NCI-H82 (cell line): ENCODE data around the gene HCN3.
"Not testable (repeated sequence)": the region's sequence is repeated elsewhere in the genome, so short reads cannot be mapped to it uniquely, and the experiment has no call there.

Experiments
- DNase-seq: peaks from one replicate; lab custom pipeline; 2025; lab: John Stamatoyannopoulos, UW

HCN3 gene

DNA sequence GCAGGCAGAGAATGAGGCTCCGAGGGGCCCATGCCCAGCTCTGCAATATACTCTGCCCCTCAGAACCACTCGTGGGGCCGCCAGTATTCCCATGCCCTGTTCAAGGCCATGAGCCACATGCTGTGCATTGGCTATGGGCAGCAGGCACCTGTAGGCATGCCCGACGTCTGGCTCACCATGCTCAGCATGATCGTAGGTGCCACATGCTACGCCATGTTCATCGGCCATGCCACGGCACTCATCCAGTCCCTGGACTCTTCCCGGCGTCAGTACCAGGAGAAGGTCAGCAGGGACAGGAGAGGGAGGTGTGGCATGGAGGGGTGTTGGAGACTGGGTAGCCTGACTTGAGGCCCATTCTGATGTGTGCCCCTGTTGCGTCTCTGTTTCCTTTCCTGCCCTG lies 7.2 kb downstream of the HCN3 start:
- no peak for DNase-seq

- DNase-seq: no peak
Observed at GRCh38 chr1:155285063-155285462, 7.8 kb downstream of the HCN3 start.

DNA sequence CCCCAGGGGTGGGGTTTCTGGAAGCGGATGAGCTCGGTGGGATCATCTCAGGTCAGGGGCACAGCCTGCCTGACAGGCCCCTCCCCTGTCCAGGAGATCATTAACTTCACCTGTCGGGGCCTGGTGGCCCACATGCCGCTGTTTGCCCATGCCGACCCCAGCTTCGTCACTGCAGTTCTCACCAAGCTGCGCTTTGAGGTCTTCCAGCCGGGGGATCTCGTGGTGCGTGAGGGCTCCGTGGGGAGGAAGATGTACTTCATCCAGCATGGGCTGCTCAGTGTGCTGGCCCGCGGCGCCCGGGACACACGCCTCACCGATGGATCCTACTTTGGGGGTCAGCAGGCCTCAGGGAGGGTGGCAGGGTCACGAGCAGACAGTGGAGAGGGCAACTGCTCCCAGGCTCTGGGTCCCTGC lies 8.4 kb downstream of the HCN3 start:
- no peak for DNase-seq

GRCh38 chr1:155286544-155286943 lies 9.3 kb downstream of the HCN3 start:
- DNase-seq: no peak

GRCh38 chr1:155287987-155288543 lies 10.8 kb downstream of the HCN3 start:
- no peak for DNase-seq

GRCh38 chr1:155291006-155291405 lies 13.7 kb downstream of the HCN3 start:
- not testable (repeated sequence) for DNase-seq

DNA sequence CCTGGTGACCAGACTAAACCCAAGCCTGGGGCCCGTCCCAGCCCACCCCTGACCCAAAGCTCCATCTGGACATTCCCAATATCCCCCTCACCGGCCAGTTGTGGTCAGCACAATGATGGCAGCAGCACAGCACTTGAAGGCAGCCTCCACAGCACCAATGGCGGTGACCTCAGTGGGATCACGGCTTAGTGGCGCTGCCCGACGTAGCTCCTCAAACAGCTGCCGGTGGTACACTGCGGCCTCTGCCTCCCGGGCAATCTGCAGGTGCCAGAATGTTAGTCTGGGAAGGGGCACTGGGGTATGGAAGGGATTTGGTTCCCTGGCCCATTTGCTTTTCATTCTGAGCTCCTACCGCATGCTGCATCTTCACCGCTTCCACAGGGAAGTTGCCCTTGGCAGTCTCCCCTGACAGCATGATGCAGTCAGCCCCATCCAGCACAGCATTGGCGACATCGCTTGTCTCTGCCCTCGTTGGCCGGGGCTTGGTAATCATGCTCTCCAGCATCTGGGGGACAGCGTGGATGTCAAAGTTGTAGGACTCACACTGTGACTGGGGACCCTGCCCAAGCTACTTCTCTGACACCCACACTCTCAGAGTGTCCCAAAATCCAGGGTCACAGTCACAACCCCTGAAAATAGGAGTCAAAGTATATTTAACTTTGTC lies 16.0 kb downstream of the HCN3 start:
- no peak for DNase-seq

DNA sequence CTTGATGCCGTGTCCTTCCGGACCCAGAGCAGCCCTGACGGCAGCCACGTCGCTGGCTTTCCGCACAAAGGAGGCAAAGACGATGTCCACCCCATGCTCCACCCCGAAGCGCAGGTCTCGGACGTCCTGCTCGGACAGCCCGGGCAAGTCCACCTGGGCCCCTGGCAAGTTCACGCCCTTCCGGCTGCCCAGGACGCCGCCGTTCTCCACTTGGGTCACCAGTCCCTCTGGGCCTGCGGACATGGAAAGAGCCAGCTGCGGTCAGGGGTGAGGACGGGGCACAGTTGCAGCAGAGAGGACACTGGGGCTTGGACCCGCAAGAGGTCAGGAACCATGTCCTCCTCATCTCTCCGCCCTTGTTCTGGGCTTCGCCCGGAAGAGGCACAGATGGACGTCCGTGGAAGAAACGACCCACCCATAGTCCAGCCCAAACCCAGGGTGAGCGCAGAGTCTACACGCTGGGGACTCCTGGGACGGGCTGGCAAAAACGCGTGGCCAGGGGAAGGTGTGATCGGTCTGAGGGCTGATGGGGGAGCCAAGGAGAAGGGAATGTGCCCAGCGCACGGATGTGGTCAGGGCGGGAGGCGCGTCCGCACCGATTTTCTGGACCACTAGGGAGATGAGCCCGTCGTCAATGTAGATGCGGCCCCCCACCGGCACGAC lies 17.4 kb downstream of the HCN3 start:
- no peak for DNase-seq

GRCh38 chr1:155295183-155295941 lies 18.1 kb downstream of the HCN3 start:
- DNase-seq: no peak

- DNase-seq: no peak
Observed at GRCh38 chr1:155295942-155296267, 18.6 kb downstream of the HCN3 start.

- no peak for DNase-seq
Observed at GRCh38 chr1:155296661-155297060, 19.4 kb downstream of the HCN3 start.

DNA sequence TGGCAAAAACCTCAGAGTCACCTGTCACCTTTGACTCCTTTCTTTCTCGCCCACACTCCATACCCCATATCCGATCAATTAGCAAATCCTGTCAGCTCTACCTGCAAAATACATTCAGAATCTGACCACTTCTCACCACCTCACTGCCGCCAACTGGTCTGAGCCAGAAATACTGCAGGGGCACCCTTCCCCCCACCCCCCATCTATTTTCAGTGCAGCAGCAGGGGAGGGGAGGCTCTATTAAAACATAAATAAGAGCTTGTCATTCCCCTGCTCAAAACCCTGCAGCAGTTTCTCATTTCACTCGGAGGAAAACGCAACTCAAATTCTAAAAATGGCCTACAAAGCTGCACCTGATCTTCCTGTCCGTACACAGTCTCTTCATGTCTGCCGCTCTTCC lies 20.1 kb downstream of the HCN3 start:
- DNase-seq: no peak

GRCh38 chr1:155300024-155300423 lies 22.8 kb downstream of the HCN3 start:
- no peak for DNase-seq

GRCh38 chr1:155300553-155301329 lies 23.5 kb downstream of the HCN3 start:
- no peak for DNase-seq

- DNase-seq: no peak
Observed at GRCh38 chr1:155301342-155301841, 24.1 kb downstream of the HCN3 start, which contains the start of gene PKLR. TSS of gene PKLR (minus strand) at chr1:155301438. CDS start at chr1:155301395, 43 bp downstream.

- DNase-seq: no peak
Observed at GRCh38 chr1:155304558-155305063, 27.3 kb downstream of the HCN3 start.

DNA sequence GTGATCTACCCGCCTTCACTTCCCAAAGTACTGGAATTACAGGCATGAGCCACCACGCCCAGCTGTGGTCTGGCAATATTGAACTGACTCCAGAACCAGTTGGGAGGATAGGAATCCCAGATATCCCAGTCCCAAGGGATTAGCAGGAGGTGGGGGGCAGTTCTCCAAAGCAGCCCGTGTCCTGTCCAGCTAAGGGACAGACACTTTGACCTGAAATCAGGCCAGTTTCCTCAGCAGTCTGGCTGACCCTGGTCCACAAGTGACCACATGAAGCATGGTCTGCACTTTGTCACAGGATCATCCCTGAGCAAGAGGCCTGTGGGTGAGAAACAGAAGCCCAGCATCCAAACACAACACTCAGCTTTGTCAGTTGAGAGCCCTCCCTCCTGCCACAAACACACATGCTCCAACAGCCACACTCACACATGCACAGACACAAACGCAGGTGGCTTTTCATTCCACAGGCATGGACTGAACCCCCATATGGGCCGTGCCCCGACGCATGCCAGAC lies 28.7 kb downstream of the HCN3 start:
- DNase-seq: no peak

DNA sequence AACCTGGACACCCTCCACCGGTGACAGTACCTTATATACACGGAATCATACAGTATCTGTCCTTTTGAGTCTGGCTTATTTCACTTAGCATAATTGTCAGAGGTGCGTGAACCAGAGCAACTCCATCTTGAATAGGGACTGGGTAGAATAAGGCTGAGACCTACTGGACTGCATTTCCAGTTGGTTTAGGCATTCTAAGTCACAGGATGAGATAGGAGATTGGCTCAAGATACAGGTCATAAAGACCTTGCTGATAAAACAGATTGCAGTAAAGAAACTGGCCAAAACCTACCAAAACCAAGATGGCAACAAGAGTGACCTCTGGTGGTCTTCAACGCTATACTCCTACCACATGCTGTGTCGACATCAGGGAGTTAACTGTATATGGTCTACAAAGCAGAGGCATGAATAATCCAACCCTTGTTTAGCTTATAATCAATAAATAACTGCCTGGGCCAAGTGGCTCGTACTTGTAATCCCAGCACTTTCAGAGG lies 30.0 kb downstream of the HCN3 start:
- peak; percentile 75 for DNase-seq

DNA sequence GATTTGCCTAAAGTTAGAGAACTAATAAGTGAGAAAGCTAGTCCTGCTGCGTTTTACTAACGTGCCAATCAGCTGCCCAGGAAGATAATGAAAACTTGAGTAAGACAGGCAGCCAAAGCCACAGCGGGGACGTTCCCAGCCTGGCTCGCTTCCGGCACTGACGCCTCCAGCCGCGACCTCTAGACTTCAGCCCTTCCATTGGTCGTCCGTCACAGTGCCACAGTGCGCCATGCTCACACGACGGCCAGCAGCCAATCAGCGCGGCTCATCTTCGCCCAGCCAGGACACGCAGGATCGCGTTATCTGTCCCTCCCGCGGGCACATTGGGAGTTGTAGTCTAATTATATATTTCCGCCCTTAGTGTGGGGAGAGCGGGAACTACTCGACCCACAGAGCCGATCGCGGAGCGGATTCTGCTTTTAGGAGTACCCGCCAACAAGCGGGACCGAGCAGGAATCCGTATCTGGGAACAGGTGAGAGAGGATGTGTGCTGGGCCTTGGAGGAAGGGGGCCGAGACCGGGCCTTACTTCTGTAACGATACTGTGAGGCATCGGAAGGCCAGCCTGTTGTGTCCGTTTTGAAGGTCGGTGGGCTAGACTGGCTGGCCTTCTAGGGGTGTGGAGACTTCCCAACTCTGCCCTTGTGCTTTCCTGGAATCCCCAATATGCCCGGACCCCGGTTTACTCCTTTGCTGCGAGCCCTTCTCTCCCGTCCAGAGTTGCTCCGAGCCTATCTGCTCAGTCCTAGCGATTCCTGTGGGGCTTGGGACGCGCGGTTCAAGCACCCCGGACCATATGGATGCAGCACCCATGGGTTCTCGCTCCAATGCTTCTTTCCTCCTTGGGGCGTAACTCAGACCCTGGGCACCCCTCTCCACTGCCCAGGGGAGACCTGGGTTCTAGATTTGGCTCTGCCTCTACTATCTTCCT lies 31.5 kb downstream of the HCN3 start, which contains the start of gene FDPS:
Gene FDPS, plus strand, starts transcription at position 374 of the 930 bp plus-strand sequence. CDS start 924 bp downstream, outside the sequence.
- peak; percentile 100 for DNase-seq
